HepG2 (cell line): ENCODE measurements around the gene CAPN15. TPM values are rescaled to one million over a fixed set of nuclear protein-coding genes. Genes with fewer than 3 reads are reported as not detected.

Source experiments
- ATAC-seq: fragments of 200-7000 bp; cut with Tn5 transposase; 3 replicates; pipeline ENCODE4 v1.9.1; 2020; ENCODE audit warnings: mild to moderate bottlenecking, moderate library complexity
- BruUV-seq: library from RNA; stranded (reverse); fragments of 400-500 nt; replicated peaks from 2 replicates; lab custom pipeline; 2021; lab: Mats Ljungman, UMichigan
- CTCF ChIA-PET: fragments of 300-600 bp; formaldehyde crosslinking; extraction: SDS; loops from one replicate; lab custom pipeline; 2021; ENCODE audit warnings: low total read pairs, inconsistent platforms, low intra/inter-chr PET ratio; lab: Yijun Ruan, JAX
- POLR2A ChIA-PET: fragments of 350-600 bp; sonication (Branson Sonifier 250); formaldehyde crosslinking; loops from one replicate; lab custom pipeline; 2020; ENCODE audit warnings: antibody characterized with exemption, inconsistent platforms; lab: Yijun Ruan, JAX
- DNase-seq: peaks from one replicate; pipeline ENCODE4 v3.0.0-alpha.2; 2015; ENCODE audit warnings: low spot score
- FAIRE-seq: peaks from 3 replicates; lab custom pipeline; 2011; peaks lifted over from hg19 to GRCh38; lab: Jason Lieb, UNC
- H2AFZ ChIP-seq: one replicate; pipeline ENCODE4 v1.6.1; 2011; ENCODE audit warnings: low read length, inconsistent platforms
- H3K27ac ChIP-seq: fragments of 300-600 bp; 3 replicates; pipeline ENCODE4 v1.8.0; 2011; ENCODE audit warnings: mixed run types, mild to moderate bottlenecking, mixed read lengths, low read length, inconsistent platforms; ENCODE audit not compliant: insufficient read depth; ENCODE audit errors: extremely low read length
- H3K27me3 ChIP-seq, 2 experiments: fragments of 200-600 bp in 1 of 2; 2 replicates in 1 of 2; 3 replicates in 1 of 2; pipeline versions ENCODE4 v1.6.0 to v1.8.0; 2011; ENCODE audit warnings: low read length in 2 of 2, mild to moderate bottlenecking in 2 of 2, moderate library complexity in 2 of 2, inconsistent platforms in 1 of 2; ENCODE audit not compliant: insufficient read depth in 2 of 2, control insufficient read depth in 1 of 2
- H3K36me3 ChIP-seq, 2 experiments: fragments of 200-600 bp in 1 of 2; replicated peaks in 1 of 2; 2 replicates in 1 of 2; 3 replicates in 1 of 2; pipeline versions ENCODE4 v1.5.1 to v1.8.0; 2011; ENCODE audit warnings: low read length in 2 of 2, inconsistent platforms in 1 of 2; ENCODE audit not compliant: insufficient read depth in 2 of 2, control insufficient read depth in 1 of 2
- H3K4me1 ChIP-seq: 2 replicates; pipeline ENCODE4 v1.5.1; 2012; ENCODE audit warnings: low read length, inconsistent platforms; ENCODE audit not compliant: insufficient read depth
- H3K4me2 ChIP-seq: 2 replicates; pipeline ENCODE4 v1.6.0; 2011; ENCODE audit warnings: low read depth, low read length, inconsistent platforms
- H3K4me3 ChIP-seq, 3 experiments: fragments of 200-600 bp in 1 of 3; sonication (generic), shearing (Covaris generic) in 1 of 3; replicated peaks in 1 of 3; 2 replicates each; pipeline ENCODE4 v1.5.1; 2011 to 2016; ENCODE audit warnings: low read length in 3 of 3, inconsistent platforms in 2 of 3, low read depth in 2 of 3, mild to moderate bottlenecking in 2 of 3, control low read depth in 1 of 3, mixed read lengths in 1 of 3; ENCODE audit not compliant: insufficient read depth in 1 of 3
- H3K79me2 ChIP-seq: one replicate; pipeline ENCODE4 v1.6.1; 2011; ENCODE audit warnings: low read length, inconsistent platforms; ENCODE audit not compliant: insufficient read depth
- H3K9ac ChIP-seq: 2 replicates; pipeline ENCODE4 v1.6.0; 2011; ENCODE audit warnings: mild to moderate bottlenecking, low read depth, low read length, inconsistent platforms; ENCODE audit not compliant: insufficient read depth
- H3K9me3 ChIP-seq: 2 replicates; pipeline ENCODE4 v1.5.1; 2012; ENCODE audit warnings: mild to moderate bottlenecking, low read length
- H4K20me1 ChIP-seq: 2 replicates; pipeline ENCODE4 v1.6.0; 2011; ENCODE audit warnings: inconsistent platforms, mild to moderate bottlenecking, low read length, moderate library complexity; ENCODE audit not compliant: insufficient read depth
- ATF3 ChIP-seq: sonication (generic); formaldehyde crosslinking; IDR thresholded peaks from 2 replicates; pipeline ENCODE4 v1.4.0; 2020; ENCODE audit warnings: missing genetic modification reagents
- CBX2 ChIP-seq, 2 experiments: fragments of 200-600 bp in 1 of 2; sonication (generic); formaldehyde crosslinking in 1 of 2; IDR thresholded peaks; 2 replicates each; pipeline versions ENCODE4 v1.7.0 to v1.8.1; 2018 to 2022; ENCODE audit warnings: low read depth in 2 of 2, low read length in 1 of 2, mild to moderate bottlenecking in 1 of 2, missing genetic modification reagents in 1 of 2
- FOXO1 ChIP-seq: sonication (generic); formaldehyde crosslinking; IDR thresholded peaks from 2 replicates; pipeline ENCODE4 v1.4.0; 2020; ENCODE audit warnings: missing genetic modification reagents
- FOXP1 ChIP-seq, 2 experiments: fragments of 450-650 bp in 1 of 2; IDR thresholded peaks; 2 replicates each; pipeline ENCODE4 v1.6.1; 2017 to 2018; ENCODE audit warnings: antibody characterized with exemption in 1 of 2
- GMEB2 ChIP-seq: IDR thresholded peaks from 2 replicates; pipeline ENCODE4 v1.6.1; 2016; ENCODE audit warnings: missing biosample characterization, missing genetic modification reagents, low read depth
- HNRNPL ChIP-seq: fragments of 200-400 bp; formaldehyde crosslinking; IDR thresholded peaks from 2 replicates; pipeline ENCODE4 v1.6.1; 2017; ENCODE audit warnings: mild to moderate bottlenecking, low read depth, low read length
- NFE2L2 ChIP-seq: fragments of 150-350 bp; IDR thresholded peaks from 2 replicates; pipeline ENCODE4 v1.6.1; 2014; ENCODE audit warnings: low read length
- NRL ChIP-seq: sonication (generic); formaldehyde crosslinking; IDR thresholded peaks from 2 replicates; pipeline ENCODE4 v1.5.0; 2020; ENCODE audit warnings: missing genetic modification reagents, mild to moderate bottlenecking, moderate library complexity, borderline replicate concordance
- RELA ChIP-seq: sonication (generic); formaldehyde crosslinking; IDR thresholded peaks from 2 replicates; pipeline ENCODE4 v1.4.0; 2020; ENCODE audit warnings: missing genetic modification reagents
- TEAD2 ChIP-seq: sonication (generic); formaldehyde crosslinking; IDR thresholded peaks from 2 replicates; pipeline ENCODE4 v1.9.0; 2021; ENCODE audit warnings: missing genetic modification reagents
- TEAD3 ChIP-seq: optimal IDR thresholded peaks from 2 replicates; pipeline ENCODE3; 2016; ENCODE audit warnings: borderline replicate concordance
- ZNF280B ChIP-seq: sonication (generic); formaldehyde crosslinking; IDR thresholded peaks from 2 replicates; pipeline ENCODE4 v1.5.0; 2020; ENCODE audit warnings: missing genetic modification reagents, mild to moderate bottlenecking, borderline replicate concordance
- ZNF550 ChIP-seq: sonication (generic); formaldehyde crosslinking; IDR thresholded peaks from 2 replicates; pipeline ENCODE4 v1.4.0; 2020; ENCODE audit warnings: mild to moderate bottlenecking, missing genetic modification reagents, borderline replicate concordance
- ZNF678 ChIP-seq: sonication (generic); formaldehyde crosslinking; IDR thresholded peaks from 2 replicates; pipeline ENCODE4 v1.4.0; 2020; ENCODE audit warnings: mild to moderate bottlenecking, missing genetic modification reagents
- WGBS: methylation state at CpG from one replicate; pipeline ENCODE4 v1.1.6; 2017; ENCODE audit warnings: low lambda C conversion rate; 5-methylcytosine and 5-hydroxymethylcytosine counted together
- in situ Hi-C: cut with HindIII; loops from 2 replicates; pipeline ENCODE4 v1.10.0; 2017; ENCODE audit warnings: low pct_unique_long_range_greater_than_20kb; ENCODE audit not compliant: extremely low pct_ligation_motif_present
- intact Hi-C: fragments of 100-400 bp; cut with micrococcal nuclease; formaldehyde crosslinking; loops from one replicate; pipeline ENCODE4 v1.10.0; 2022; ENCODE audit not compliant: unreplicated experiment
- polyA plus RNA-seq, 8 experiments: library from polyadenylated mRNA; depleted of rRNA in 3 of 8; stranded (reverse) in 7 of 8; unstranded in 1 of 8; fragments of >200 nt; fragmentation: Illumina TruSeq in 4 of 8; extraction: Trizol in 4 of 8; gene quantifications; 2 replicates each; pipeline versions ENCODE4 v1.2.1 to v1.2.3, GENCODE V29; 2011 to 2016; ENCODE audit warnings: low read depth in 4 of 8, missing spikeins in 1 of 8, mixed read lengths in 1 of 8; ENCODE audit not compliant: insufficient read depth in 1 of 8
- total RNA-seq, 5 experiments: library from RNA; depleted of rRNA; stranded (reverse); fragments of >200 nt; fragmentation: Illumina TruSeq; extraction: Trizol; gene quantifications; 2 replicates each; pipeline ENCODE4 v1.2.3, GENCODE V29; 2016; ENCODE audit warnings: low read depth in 1 of 5
- TF ChIP-seq, protein P1 (sequence below): sonication (generic); formaldehyde crosslinking; IDR thresholded peaks from 2 replicates; pipeline ENCODE4 v1.4.0; 2020; ENCODE audit warnings: missing genetic modification reagents
- TF ChIP-seq, protein P2 (sequence below): sonication (generic); formaldehyde crosslinking; IDR thresholded peaks from 2 replicates; pipeline ENCODE4 v1.4.0; 2020; ENCODE audit warnings: mild to moderate bottlenecking, missing genetic modification reagents, borderline replicate concordance

The CAPN15 gene
- total and polyA plus RNA-seq, 2 of the 13 experiments (the other 11 are each of a cell fraction or from before 2014, with no cell fraction given), result 14.9 to 24.5 TPM

GRCh38 chr16:555528-556473, 28.3 kb downstream of the CAPN15 start:
- intact Hi-C loops (no loop called here), in situ Hi-C loops (no loop called here)
- H3K9me3 ChIP-seq, result no peaks in the 10 kb centered on the region
- ChIA-PET CTCF (no interaction called here), POLR2A (no interaction called here)
- H3K4me3 ChIP-seq, result no peak overlapping the region
- H4K20me1 ChIP-seq, result no peaks in the 10 kb centered on the region
- H3K36me3 ChIP-seq, result peaks cover 0 to 3% of the 10 kb centered on the region in 2 experiments; a peak in 1 of 5 replicates
- H3K4me1 ChIP-seq, result peaks cover 66% of the 10 kb centered on the region
- H3K4me2 ChIP-seq, result no peak overlapping the region
- no peak for FAIRE-seq
- no peak overlapping the region for H3K27ac ChIP-seq
- H2AFZ ChIP-seq, result no peak overlapping the region
- no peak for ATAC-seq
- BruUV-seq, result no TSS peak
- no peak overlapping the region for H3K9ac ChIP-seq
- H3K27me3 ChIP-seq, result peaks cover 2 to 15% of the 10 kb centered on the region in 2 experiments; a peak in 3 of 5 replicates
- DNase-seq, result no peak
- H3K79me2 ChIP-seq, result no peaks in the 10 kb centered on the region
- 84% methylated on average over 23 of the region's 32 CpGs for WGBS
- TF ChIP-seq FOXP1 (IDR thresholded peaks at IDR 0.05) (no peak), FOXP1 (CRISPR knock-in tag; IDR thresholded peaks at IDR 0.05) (no peak), ZNF280B (no peak), ZNF678 (CRISPR knock-in tag) (no peak), NRL (no peak), NFE2L2 (no peak), TEAD3 (CRISPR knock-in tag) (no peak), RELA (CRISPR knock-in tag) (no peak), GMEB2 (CRISPR knock-in tag) (no peak), CBX2 (IDR thresholded peaks at IDR 0.05; ENCODE audit: low read depth, low read length) (no peak), CBX2 (CRISPR knock-in tag; IDR thresholded peaks at IDR 0.05; ENCODE audit: low read depth) (no peak), HNRNPL (peak; percentile 84; the same call in 1 of the 2 replicates), TEAD2 (CRISPR knock-in tag) (no peak), ATF3 (CRISPR knock-in tag) (no peak), ZNF550 (no peak), FOXO1 (CRISPR knock-in tag) (no peak)
- TF ChIP-seq, protein P1, sequence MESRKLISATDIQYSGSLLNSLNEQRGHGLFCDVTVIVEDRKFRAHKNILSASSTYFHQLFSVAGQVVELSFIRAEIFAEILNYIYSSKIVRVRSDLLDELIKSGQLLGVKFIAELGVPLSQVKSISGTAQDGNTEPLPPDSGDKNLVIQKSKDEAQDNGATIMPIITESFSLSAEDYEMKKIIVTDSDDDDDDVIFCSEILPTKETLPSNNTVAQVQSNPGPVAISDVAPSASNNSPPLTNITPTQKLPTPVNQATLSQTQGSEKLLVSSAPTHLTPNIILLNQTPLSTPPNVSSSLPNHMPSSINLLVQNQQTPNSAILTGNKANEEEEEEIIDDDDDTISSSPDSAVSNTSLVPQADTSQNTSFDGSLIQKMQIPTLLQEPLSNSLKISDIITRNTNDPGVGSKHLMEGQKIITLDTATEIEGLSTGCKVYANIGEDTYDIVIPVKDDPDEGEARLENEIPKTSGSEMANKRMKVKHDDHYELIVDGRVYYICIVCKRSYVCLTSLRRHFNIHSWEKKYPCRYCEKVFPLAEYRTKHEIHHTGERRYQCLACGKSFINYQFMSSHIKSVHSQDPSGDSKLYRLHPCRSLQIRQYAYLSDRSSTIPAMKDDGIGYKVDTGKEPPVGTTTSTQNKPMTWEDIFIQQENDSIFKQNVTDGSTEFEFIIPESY (CRISPR knock-in tag), result peak; percentile 93
- TF ChIP-seq, protein P2, sequence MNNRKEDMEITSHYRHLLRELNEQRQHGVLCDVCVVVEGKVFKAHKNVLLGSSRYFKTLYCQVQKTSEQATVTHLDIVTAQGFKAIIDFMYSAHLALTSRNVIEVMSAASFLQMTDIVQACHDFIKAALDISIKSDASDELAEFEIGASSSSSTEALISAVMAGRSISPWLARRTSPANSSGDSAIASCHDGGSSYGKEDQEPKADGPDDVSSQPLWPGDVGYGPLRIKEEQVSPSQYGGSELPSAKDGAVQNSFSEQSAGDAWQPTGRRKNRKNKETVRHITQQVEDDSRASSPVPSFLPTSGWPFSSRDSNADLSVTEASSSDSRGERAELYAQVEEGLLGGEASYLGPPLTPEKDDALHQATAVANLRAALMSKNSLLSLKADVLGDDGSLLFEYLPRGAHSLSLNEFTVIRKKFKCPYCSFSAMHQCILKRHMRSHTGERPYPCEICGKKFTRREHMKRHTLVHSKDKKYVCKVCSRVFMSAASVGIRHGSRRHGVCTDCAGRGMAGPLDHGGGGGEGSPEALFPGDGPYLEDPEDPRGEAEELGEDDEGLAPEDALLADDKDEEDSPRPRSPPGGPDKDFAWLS (CRISPR knock-in tag), result no peak
